Lung (tissue), 12 donors: Measurements from ENCODE around the gene KLHL17. TPM values are rescaled to one million over a fixed set of nuclear protein-coding genes. Genes with fewer than 3 reads are reported as not detected.

Experiments used
- ATAC-seq: fragments of 200-7000 bp; cut with Tn5 transposase; one replicate; pipeline ENCODE4 v1.9.1; 2020; ENCODE audit warnings: moderate number of reproducible peaks; ENCODE audit not compliant: insufficient read depth, low FRiP score
- DNase-seq, 3 donors: peaks; one replicate each; pipeline ENCODE4 v3.0.0-alpha.2; 2013 to 2017
- H3K27ac ChIP-seq, 2 donors: one replicate each; pipeline ENCODE4 v1.5.1; 2013; ENCODE audit warnings: mild to moderate bottlenecking in 2 of 2, moderate library complexity in 2 of 2, control low read depth in 1 of 2, inconsistent platforms in 1 of 2, low read depth in 1 of 2, low read length in 1 of 2
- H3K27me3 ChIP-seq, 3 donors: one replicate each; pipeline ENCODE4 v1.5.1; 2013; ENCODE audit warnings: low read length in 2 of 3; ENCODE audit not compliant: control insufficient read depth in 3 of 3, insufficient read depth in 3 of 3
- H3K36me3 ChIP-seq, 4 donors: one replicate each; pipeline ENCODE4 v1.5.1; 2013; ENCODE audit warnings: low read length in 4 of 4, mild to moderate bottlenecking in 1 of 4, moderate library complexity in 1 of 4; ENCODE audit not compliant: control insufficient read depth in 4 of 4, insufficient read depth in 4 of 4
- H3K4me1 ChIP-seq, 5 donors: one replicate each; pipeline ENCODE4 v1.5.1; 2013; ENCODE audit warnings: low read length in 5 of 5, mild to moderate bottlenecking in 2 of 5, moderate library complexity in 1 of 5; ENCODE audit not compliant: control insufficient read depth in 5 of 5, insufficient read depth in 5 of 5
- H3K4me3 ChIP-seq: one replicate; pipeline ENCODE4 v1.5.1; 2013; ENCODE audit warnings: mild to moderate bottlenecking, control low read depth, moderate library complexity
- H3K9ac ChIP-seq, 2 donors: one replicate each; pipeline ENCODE4 v1.5.1; 2013; ENCODE audit warnings: low read length in 2 of 2, control low read depth in 1 of 2; ENCODE audit not compliant: insufficient read depth in 1 of 2
- H3K9me3 ChIP-seq, 4 donors: one replicate each; pipeline ENCODE4 v1.5.1; 2013; ENCODE audit warnings: low read length in 3 of 4, mild to moderate bottlenecking in 1 of 4, moderate library complexity in 1 of 4; ENCODE audit not compliant: control insufficient read depth in 4 of 4, insufficient read depth in 3 of 4
- CTCF ChIP-seq: IDR thresholded peaks from 2 replicates; pipeline ENCODE4 v1.5.1; 2012; ENCODE audit warnings: mild to moderate bottlenecking; ENCODE audit errors: control extremely low read depth, extremely low read depth
- WGBS, 2 donors: extraction: QIAGEN DNeasy Blood & Tissue Kit; methylation state at CpG; one replicate each; pipeline ENCODE4 v1.1.7; 2013; 5-methylcytosine and 5-hydroxymethylcytosine counted together
- polyA plus RNA-seq, 2 donors: library from polyadenylated mRNA; stranded (reverse); fragments of 200-250 nt; gene quantifications; one replicate each; pipeline ENCODE4 v1.2.1, GENCODE V29; 2013
- total RNA-seq, 2 donors: library from RNA; depleted of rRNA in 1 of 2; stranded (reverse); fragments of >200 nt in 1 of 2; gene quantifications; one replicate each; pipeline ENCODE4 v1.2.1, GENCODE V29; 2014 to 2021
- donor health status: control.
- donor health status: control.
- donor health status: Bipolar disorder and iron deficiency.
- donor health status: healthy.
- donor health status: DM: yes; HTN: yes; CAD: no.

KLHL17 gene
- total and polyA plus RNA-seq, 4 donors: 10.0 to 15.2 (median 13.0) TPM

- H3K27me3 ChIP-seq: peaks cover 4 to 26% (median 5%) of the 10 kb centered on the region in 3 donors
- H3K4me3 ChIP-seq: no peak overlapping the region
- ATAC-seq: no peak
- TF ChIP-seq CTCF: no peak
- no peak for DNase-seq
- peaks cover 0 to 2% (median 0%) of the 10 kb centered on the region in 4 donors for H3K9me3 ChIP-seq
- no peak overlapping the region for H3K9ac ChIP-seq
- H3K4me1 ChIP-seq: no peaks in the 10 kb centered on the region
- no peaks in the 10 kb centered on the region for H3K36me3 ChIP-seq
- H3K27ac ChIP-seq: peak overlapping the region in 1 of 2 donors; percentile 94
- 77 to 82% methylated on average over 43 of the region's 43 CpGs for WGBS, 2 donors
Measured at GRCh38 chr1:982765-983436, 22.5 kb downstream of the KLHL17 start.

DNA sequence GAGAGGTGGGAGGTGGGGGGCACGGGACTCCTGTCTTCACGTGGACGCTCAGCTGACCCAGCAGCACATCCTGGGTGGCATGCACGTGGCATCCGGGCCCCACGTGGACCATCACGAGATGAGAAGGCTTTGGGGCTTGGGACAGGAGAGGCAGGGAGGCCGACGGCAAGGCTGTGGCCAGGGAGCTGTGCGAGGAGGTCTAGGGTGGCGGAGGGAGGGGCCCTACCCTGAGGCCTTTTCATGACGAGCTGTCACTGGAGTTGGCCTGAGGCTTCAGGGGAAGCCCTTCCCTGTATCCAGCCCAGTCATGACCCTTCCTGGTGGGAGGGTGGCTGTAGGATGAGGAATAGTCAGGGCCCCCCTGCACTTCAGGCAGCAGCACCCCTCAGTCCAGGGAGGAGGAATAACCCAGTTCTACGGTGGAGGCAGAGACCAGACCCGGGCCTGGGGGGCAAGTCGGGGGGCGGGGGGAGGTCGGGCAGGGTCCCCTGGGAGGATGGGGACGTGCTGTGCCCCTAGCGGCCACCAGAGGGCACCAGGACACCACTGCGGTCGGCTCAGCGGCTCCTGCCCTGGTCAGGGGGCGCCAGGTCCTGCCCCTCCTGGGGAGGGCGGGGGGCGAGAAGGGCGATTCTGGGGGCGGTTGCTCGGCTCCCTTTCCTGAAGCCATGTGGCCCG lies 23.6 kb downstream of the KLHL17 start:
- H3K4me1 ChIP-seq: no peaks in the 10 kb centered on the region
- 17 to 18% methylated on average over 25 to 29 of the region's 29 CpGs for WGBS, 2 donors
- peak; percentile 38 for TF ChIP-seq CTCF
- H3K36me3 ChIP-seq: no peaks in the 10 kb centered on the region
- peaks cover 4 to 26% (median 5%) of the 10 kb centered on the region in 3 donors for H3K27me3 ChIP-seq
- H3K9me3 ChIP-seq: peaks cover 0 to 2% (median 0%) of the 10 kb centered on the region in 4 donors
- H3K27ac ChIP-seq: no peak overlapping the region
- DNase-seq (peak in 2 of 3 donors; percentile 24 to 63), ATAC-seq (no peak)
- no peak overlapping the region for H3K9ac ChIP-seq
- H3K4me3 ChIP-seq: no peak overlapping the region

DNA sequence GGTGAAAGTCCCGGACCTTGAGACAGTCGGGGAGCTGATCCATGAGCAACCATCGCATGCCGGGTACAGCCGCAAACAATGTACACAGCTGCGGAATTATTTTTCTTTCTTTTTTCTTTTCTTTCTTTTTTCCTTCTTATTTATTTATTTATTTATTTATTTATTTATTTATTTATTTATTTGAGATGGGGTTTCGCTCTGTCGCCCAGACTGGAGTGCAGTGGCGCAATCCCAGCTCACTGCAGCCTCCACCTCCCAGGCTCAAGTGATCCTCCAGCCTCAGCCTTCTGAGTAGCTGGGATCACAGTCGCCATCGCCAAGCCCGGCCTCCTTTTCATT lies 24.1 kb downstream of the KLHL17 start:
- DNase-seq (no peak), ATAC-seq (no peak)
- Histone ChIP-seq H3K4me3 (no peak overlapping the region), H3K27ac (no peak overlapping the region), H3K36me3 (no peaks in the 10 kb centered on the region), H3K4me1 (no peaks in the 10 kb centered on the region), H3K27me3 (peaks cover 4 to 26% (median 5%) of the 10 kb centered on the region in 3 donors), H3K9me3 (peaks cover 0 to 2% (median 0%) of the 10 kb centered on the region in 4 donors), H3K9ac (no peak overlapping the region)
- WGBS, 2 donors: 60 to 66% methylated on average over 12 of the region's 12 CpGs
- TF ChIP-seq CTCF: no peak
